ENCODE results near the gene NHLRC4. TPM values are rescaled to one million over a fixed set of nuclear protein-coding genes. Genes with fewer than 3 reads are reported as not detected.

The NHLRC4 gene
- total RNA-seq, 1 donor from 2014 or later: 0.31 TPM

GRCh38 chr16:598823-599739 is 32.3 kb downstream of the NHLRC4 start:
- no peak for DNase-seq

- no peak for DNase-seq
Measured at GRCh38 chr16:600781-601180, 34.0 kb downstream of the NHLRC4 start.

- DNase-seq: no peak
Measured at GRCh38 chr16:603933-604332, 37.1 kb downstream of the NHLRC4 start.

- no peak for DNase-seq
Measured at GRCh38 chr16:606656-607307, 40.0 kb downstream of the NHLRC4 start.

GRCh38 chr16:608019-608418 is 41.2 kb downstream of the NHLRC4 start:
- DNase-seq: no peak

GRCh38 chr16:609316-609715 is 42.5 kb downstream of the NHLRC4 start:
- DNase-seq: no peak

GRCh38 chr16:609984-610383 is 43.2 kb downstream of the NHLRC4 start:
- no peak for DNase-seq

- DNase-seq: no peak
Measured at GRCh38 chr16:610513-611381, 43.9 kb downstream of the NHLRC4 start.

GRCh38 chr16:615122-615521 is 48.3 kb downstream of the NHLRC4 start:
- no peak for DNase-seq

- no peak for DNase-seq
Measured at GRCh38 chr16:616733-617586, 50.2 kb downstream of the NHLRC4 start.

- DNase-seq: no peak
Measured at GRCh38 chr16:617855-618254, 51.0 kb downstream of the NHLRC4 start.

Small RNA genes lying within 50 kb of the gene (small RNA-seq; reads per million reads assigned to genes)
- gene MIR3176 (0.41 reads per million, percentile 37 among the genes with 10 or more reads in this experiment), gene MIR5587 (not detected), gene Z98883.1 (not detected)

Other genes with a start within 250 kb of the NHLRC4 start
- 18.7 TPM for gene AXIN1, start 214.3 kb upstream of the NHLRC4 start, total RNA-seq
- gene MRPL28, start 196.5 kb upstream of the NHLRC4 start, total RNA-seq: 28.1 TPM
- 14.3 TPM for gene PGAP6, start 185.0 kb upstream of the NHLRC4 start, total RNA-seq
- 15.4 TPM for gene NME4, start 169.8 kb upstream of the NHLRC4 start, total RNA-seq
- 7.6 TPM for gene DECR2, start 165.1 kb upstream of the NHLRC4 start, total RNA-seq
- 25.6 TPM for gene RAB11FIP3, start 141.4 kb upstream of the NHLRC4 start, total RNA-seq
- gene CAPN15, start 39.3 kb upstream of the NHLRC4 start, total RNA-seq: 10.3 TPM
- not detected for gene PRR35, start 6.6 kb upstream of the NHLRC4 start, total RNA-seq
- gene PIGQ, start 3.0 kb downstream of the NHLRC4 start, total RNA-seq: 18.1 TPM
- gene RAB40C, start 23.1 kb downstream of the NHLRC4 start, total RNA-seq: 24.2 TPM
- 0.47 TPM for gene WFIKKN1, start 64.0 kb downstream of the NHLRC4 start, total RNA-seq
- 25.3 TPM for gene METTL26, start 69.3 kb downstream of the NHLRC4 start, total RNA-seq
- 8.9 TPM for gene MCRIP2, start 74.8 kb downstream of the NHLRC4 start, total RNA-seq
- 7.2 TPM for gene WDR90, start 82.4 kb downstream of the NHLRC4 start, total RNA-seq
- 20.9 TPM for gene RHOT2, start 101.1 kb downstream of the NHLRC4 start, total RNA-seq
- gene RHBDL1, start 108.7 kb downstream of the NHLRC4 start, total RNA-seq: 1.4 TPM
- 49.9 TPM for gene STUB1, start 113.4 kb downstream of the NHLRC4 start, total RNA-seq
- gene JMJD8, start 117.3 kb downstream of the NHLRC4 start, total RNA-seq: 14.3 TPM
- 3.0 TPM for gene WDR24, start 123.4 kb downstream of the NHLRC4 start, total RNA-seq
- 3.7 TPM for gene FBXL16, start 138.8 kb downstream of the NHLRC4 start, total RNA-seq
- gene METRN, start 148.1 kb downstream of the NHLRC4 start, total RNA-seq: 16.7 TPM
- gene ANTKMT, start 154.1 kb downstream of the NHLRC4 start, total RNA-seq: 11.5 TPM
- gene CCDC78, start 159.4 kb downstream of the NHLRC4 start, total RNA-seq: 4.2 TPM
- 7.0 TPM for gene HAGHL, start 160.1 kb downstream of the NHLRC4 start, total RNA-seq
- 48.8 TPM for gene CIAO3, start 174.0 kb downstream of the NHLRC4 start, total RNA-seq
- gene MSLN, start 193.7 kb downstream of the NHLRC4 start, total RNA-seq: not detected
- 11.2 TPM for gene RPUSD1, start 221.4 kb downstream of the NHLRC4 start, total RNA-seq
- gene CHTF18, start 221.6 kb downstream of the NHLRC4 start, total RNA-seq: 8.9 TPM
- not detected for gene GNG13, start 233.7 kb downstream of the NHLRC4 start, total RNA-seq

Measured in occipital lobe (tissue), 3 donors.